IPS DF 19.7 (cell line): Measurements from ENCODE around the gene DCAF10.
"Not testable (repeated sequence)": the region's sequence is repeated elsewhere in the genome, so short reads cannot be mapped to it uniquely, and the experiment has no call there.

Experiments
- DNase-seq: peaks from one replicate; pipeline ENCODE4 v3.0.0-alpha.2; 2013; ENCODE audit warnings: low read depth, low spot score

DCAF10 gene

DNA sequence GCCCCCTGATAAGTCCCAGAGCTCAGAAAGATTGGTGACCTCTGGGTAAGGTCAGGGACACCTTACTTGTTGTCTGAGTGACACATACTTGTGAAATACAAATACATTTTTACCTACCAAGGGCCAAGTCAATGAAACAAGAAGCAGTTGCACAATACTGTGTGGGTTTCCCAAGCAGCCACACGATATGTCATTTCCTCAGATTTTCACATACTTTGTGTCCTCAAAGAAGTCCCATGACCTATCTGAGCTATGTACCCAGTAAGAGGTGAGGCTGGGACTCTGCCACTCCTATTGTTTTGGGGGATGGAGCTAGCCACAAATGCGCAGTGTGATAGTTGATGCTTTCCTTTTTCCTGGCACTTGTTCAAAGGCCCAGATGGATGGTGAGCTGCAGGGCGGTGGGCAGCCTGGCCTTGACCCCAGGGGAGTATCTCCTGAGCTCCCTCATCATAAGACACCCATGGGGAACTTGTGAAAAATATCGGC is 108.1 kb downstream of the DCAF10 start:
- DNase-seq = no peak

DNA sequence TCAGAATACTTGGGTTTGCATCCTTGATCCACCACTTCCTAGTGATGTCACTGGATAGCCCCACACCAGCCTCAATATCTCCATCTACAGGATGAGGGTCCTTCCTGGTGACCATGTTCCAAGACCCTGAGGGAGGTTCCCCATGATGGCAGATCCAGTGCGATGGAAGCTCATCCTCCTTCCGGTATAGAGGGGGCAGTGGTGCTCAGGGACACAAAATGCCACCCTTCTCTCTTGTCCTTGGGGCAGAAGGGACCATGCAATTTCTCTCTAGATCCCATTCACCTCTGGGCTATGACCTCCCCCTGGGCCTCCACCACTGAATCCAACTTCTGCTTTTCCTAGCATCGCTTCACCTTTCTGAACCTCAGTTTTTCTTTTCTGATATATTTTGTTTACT is 108.7 kb downstream of the DCAF10 start:
- no peak for DNase-seq

DNA sequence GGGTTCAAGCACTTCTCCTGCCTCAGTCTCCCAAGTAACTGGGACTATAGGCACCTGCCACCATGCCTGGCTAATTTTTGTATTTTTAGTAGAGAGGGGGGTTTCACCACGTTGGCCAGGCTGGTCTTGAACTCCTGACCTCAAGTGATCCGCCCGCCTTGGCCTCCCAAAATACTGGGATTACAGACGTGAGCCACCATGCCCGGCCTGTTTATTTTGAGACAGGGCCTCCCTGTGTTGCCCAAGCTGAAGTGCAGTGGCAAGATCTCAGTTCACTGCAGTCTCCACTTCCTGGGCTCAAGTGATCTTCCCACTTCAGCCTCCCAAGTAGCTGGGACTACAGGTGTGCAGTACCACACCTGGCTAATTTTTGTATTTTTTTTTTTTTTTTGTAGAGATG is 109.2 kb downstream of the DCAF10 start:
- DNase-seq = not testable (repeated sequence)

DNA sequence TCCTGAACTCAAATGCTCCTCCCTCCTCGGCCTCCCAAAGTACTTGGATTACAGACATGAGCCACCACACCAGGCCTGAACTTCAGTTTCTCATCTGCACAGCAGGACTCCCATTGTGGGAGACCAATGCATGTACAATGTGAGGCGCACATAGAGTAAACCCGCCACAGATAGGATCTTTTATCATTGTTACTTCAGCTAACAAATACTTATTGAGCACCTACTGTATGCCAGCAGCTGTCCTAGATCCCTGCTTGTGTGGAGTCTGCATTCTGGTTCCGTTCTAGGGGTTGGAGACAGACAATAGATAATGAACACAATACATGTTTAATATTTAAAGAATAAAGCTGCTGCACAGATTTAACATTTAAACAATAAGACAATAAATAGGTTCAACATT is 109.7 kb downstream of the DCAF10 start:
- DNase-seq = no peak

DNA sequence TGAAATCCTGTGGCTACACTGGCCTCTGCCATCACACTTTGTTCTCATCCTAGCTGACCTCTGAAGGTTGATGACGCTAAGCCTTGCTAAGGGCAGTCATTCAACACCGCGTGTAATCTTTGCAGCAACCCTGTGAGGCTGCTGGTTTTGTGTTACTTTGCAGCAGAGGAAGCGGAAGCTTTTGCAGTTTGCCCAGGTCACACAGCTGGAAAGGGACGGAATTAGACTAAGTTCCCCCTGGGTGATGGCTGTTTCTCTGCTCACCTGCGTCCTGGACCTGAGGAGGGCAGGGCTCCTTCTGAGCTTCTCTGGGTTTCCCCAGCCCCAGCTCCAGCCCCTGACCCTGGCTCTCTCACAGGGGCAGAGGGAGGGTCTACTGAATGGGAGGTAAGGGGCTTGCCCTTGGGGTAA is 110.7 kb downstream of the DCAF10 start:
- no peak for DNase-seq

DNA sequence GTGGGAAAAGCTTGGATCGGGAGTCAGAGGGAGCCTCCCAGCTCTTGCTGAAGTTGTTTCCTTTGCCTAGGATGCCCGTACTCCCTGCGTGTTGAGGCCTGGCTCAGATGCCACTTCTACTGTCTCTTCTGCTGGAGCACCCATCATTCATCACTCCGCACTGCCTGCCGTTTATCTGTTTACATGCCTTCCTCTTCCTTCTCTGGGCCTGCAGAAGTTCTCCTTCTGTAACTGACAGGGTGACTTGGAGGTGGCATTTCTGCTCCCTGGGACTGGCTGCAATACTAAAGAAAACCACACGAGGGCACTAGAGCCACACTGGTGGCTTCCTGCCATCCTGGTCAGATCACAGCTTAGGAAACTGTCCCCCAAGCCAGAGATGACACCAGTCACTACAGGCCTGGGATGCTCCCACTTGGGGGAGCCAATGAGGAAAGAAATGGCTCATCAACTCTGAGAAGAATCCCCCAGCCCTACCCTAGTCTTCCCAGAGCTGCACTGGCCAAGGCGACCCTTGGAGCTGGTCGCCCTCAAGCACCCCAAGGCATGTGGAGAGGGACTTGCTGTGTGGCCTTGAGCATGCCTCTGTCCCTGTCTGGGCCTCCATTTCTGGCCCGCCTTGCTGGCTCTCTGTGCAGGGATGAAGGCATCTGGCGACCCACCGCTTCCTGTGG is 113.0 kb downstream of the DCAF10 start:
- peak; percentile 80 for DNase-seq

DNA sequence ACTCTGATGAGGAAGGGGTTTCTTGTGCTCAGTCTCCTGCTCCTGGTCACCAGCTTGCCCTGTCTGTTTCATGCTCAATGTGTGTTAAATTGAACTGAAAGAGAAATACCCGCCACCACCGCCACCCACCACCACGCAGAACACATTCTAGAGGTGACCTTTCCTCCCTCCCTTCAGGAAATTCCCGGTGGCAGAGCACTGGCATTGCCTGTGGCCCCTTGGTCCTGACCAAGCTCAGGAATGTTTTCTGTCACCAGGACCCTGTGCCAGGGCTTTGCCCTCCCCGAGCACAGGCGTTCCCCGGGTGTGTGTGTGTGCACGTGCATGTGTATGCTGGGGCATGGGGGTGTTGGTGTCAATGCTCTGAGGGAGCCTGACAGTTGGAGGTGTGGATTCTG is 113.6 kb downstream of the DCAF10 start:
- DNase-seq = no peak

DNA sequence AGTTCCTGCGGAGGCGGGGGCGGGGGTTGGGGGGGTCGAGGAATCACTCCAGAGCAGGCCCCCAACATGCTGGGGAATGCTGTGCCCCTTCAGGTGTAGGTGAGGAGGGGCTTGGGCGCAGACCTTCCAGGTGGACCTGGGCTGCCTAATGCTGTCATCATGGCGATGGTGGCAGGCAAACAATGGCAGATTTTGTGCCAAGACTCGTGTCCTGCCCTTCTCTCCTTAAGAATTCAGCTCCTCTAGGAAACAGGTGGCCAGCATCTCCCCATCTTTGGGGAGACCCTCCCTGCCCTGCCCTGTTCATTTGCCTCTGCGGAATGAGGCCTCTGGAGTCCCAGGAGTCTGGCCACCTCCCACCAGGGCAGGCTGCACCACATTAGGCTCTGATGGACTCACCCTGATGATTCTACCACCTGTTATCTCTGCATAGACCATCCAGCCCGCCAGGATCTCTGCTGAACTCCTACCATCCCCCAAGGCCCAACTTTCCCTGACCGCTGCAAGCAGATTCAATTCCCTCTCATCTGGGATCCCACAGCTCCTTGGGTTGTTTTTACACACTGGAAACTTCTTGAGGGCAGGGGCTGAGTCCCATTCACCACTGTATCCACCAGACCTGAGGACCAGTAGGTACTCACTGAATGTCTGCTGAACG is 114.2 kb downstream of the DCAF10 start:
- DNase-seq = no peak

DNA sequence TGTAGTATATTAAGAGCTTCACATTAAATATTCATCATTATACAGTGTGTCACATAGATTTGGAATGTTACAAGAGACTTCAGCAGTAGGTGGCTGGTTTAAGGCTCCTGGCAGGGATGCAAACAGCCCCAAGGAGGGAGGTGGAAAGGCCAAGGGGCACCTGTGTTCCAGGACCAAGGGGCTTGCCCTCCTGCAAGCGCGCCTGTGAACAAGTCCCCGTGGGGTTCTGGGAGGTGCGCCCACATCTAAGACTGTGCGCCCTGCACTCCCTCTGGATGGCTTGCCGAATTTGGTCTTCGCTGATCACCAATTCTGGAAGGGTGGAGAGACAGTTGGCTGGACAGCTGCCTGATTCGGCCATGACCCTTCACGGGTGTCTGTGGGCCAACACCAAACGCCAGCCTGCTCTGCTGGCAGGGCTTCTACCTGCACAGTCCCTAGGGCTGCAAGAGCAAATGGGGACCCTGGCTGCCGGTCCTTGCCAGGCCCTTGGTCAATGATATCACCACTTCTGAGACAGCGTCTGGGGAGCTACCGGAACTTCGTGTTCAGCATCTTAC is 115.4 kb downstream of the DCAF10 start:
- no peak for DNase-seq

DNA sequence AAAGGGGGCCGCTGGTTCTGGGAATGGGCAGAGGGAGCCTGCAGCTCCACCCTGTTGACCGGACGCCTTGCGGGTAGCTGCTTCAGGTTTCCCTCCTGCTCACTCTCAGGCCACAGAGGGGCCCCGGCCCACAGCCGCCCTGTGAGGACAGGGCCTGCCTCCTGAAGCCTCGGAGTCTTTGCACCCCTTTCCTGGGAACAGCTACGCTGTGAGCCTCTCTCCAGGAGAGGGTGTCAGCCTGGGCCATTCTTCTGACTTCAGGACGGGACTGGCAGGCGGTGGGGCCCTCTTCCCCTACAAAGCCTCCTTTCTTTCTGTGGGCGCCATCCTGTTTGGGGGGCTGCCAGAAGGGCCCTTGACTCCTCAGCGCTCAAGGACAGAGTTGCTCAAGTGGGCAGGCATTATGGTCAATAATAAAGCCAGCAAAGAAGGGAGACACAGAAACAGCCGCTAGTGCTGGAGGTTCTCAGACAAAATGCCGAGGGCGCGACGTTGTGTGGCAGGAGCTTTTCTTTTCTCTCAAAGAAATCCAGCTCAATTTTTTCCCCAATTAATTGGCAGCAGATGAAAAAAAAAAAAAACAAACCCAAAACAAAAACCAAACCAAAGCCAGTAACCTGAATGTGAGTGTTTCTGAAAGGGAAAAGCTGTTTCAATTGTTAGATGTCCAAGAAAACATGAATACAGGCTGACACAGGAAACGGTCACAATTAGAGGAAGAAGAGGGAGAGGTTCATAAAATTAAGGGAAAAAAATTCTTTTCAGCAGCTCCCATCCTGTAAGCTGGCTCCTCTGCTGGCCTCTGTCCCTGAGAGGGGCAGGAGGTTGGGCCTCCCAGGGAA is 116.1 kb downstream of the DCAF10 start:
- no peak for DNase-seq
